ENCODE data around the gene NCBP2L. TPM values are rescaled to one million over a fixed set of nuclear protein-coding genes. Genes with fewer than 3 reads are reported as not detected.
A peak's percentile ranks its signal among the peaks of the same experiment; 100 is the strongest.
"Not testable (repeated sequence)": the region's sequence is repeated elsewhere in the genome, so short reads cannot be mapped to it uniquely, and the experiment has no call there.

Gene NCBP2L
- total and polyA plus RNA-seq, 5 experiments from 2014 or later, result 0.17 to 0.21 TPM; not detected in 3

DNA sequence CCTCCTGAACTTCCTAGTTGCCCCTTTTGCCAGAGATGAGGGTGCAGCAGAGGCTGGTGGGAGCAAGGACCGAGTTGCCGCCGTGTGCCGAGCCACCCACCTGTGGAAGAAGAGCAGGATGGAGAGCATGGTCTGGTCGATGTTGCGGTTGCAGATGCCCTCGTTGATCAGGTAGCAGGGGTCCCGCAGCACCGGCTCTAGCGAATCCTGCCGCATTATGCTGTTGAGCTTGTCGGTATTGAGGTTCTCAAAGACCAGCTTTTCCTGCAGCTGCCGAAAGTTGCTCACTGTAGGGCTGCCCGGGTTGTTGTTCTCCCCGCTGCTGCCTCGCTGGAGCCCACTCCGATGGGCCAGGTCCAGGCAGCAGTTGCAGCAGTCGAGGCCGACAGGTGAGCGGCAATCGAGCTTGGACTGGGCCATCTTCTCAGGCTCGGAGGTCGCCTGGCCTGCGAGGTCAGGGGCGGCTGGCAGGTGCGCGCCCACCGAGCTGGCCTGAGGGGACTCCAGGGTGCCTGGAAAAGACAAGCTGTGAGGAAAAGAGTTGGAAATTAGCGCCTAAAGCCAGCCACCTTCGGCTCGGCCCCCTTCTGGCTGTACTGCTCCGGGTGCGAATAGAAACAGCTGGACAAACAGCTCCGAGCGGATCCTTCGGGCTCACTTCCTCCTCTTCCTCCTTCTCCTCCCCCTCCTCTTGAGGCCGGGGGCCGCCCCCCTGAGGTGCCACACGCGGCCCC, 2.4 kb upstream of the NCBP2L start:
- ATAC-seq, result peak in 1 of 2 donors; percentile 12
- peak overlapping the region in 9 of 10 donors; percentile 23 to 98 (median 84) for H3K27ac Mint-ChIP-seq

GRCh38 chrX:107775734-107776511, 1.6 kb upstream of the NCBP2L start, which contains the start of gene TSC22D3:
TSS of gene TSC22D3 (minus strand) at chrX:107775787. CDS start at chrX:107775419, 368 bp downstream.
- Mint-ChIP-seq H3K4me1 (peaks cover 13 to 31% (median 20%) of the 10 kb centered on the region in 4 donors), H3K4me3 (peak within 1 kb of the TSS; percentile 86 to 96 (median 89)), H3K9me3 (no peaks in the 10 kb centered on the region), H3K27me3 (no peaks in the 10 kb centered on the region), H3K27ac (peak within 1 kb of the TSS; percentile 65 to 98 (median 96)), H3K36me3 (peaks cover 0 to 13% (median 0%) of the 10 kb centered on the region in 3 donors)
- DNase-seq (peak; percentile 18 to 80 (median 62)), ATAC-seq (peak; percentile 76 to 81)
- POLR2A ChIA-PET, result interaction anchor here (0.6 to 4.6 kb wide), 19 partner anchors 9 to 658 kb away, joined by 3 to 90 read pairs (median 6); partner anchors contain the start of genes MID2, PRPS1 and RBM41

More for the DNA sequence above, 2.4 kb upstream of the NCBP2L start:
- Mint-ChIP-seq H3K4me3 (peak overlapping the region; percentile 70 to 96 (median 89)), H3K27me3 (no peaks in the 10 kb centered on the region), H3K9me3 (no peaks in the 10 kb centered on the region), H3K4me1 (peaks cover 15 to 37% (median 25%) of the 10 kb centered on the region in 4 donors), H3K36me3 (peaks cover 0 to 15% (median 0%) of the 10 kb centered on the region in 3 donors)
- POLR2A ChIA-PET, result interaction anchor here (0.6 to 4.6 kb wide), 15 partner anchors 8 to 657 kb away, joined by 3 to 90 read pairs (median 8); partner anchors contain the start of genes MID2, PRPS1 and RBM41
- peak in 2 of 10 donors; percentile 4 to 17 for DNase-seq

DNA sequence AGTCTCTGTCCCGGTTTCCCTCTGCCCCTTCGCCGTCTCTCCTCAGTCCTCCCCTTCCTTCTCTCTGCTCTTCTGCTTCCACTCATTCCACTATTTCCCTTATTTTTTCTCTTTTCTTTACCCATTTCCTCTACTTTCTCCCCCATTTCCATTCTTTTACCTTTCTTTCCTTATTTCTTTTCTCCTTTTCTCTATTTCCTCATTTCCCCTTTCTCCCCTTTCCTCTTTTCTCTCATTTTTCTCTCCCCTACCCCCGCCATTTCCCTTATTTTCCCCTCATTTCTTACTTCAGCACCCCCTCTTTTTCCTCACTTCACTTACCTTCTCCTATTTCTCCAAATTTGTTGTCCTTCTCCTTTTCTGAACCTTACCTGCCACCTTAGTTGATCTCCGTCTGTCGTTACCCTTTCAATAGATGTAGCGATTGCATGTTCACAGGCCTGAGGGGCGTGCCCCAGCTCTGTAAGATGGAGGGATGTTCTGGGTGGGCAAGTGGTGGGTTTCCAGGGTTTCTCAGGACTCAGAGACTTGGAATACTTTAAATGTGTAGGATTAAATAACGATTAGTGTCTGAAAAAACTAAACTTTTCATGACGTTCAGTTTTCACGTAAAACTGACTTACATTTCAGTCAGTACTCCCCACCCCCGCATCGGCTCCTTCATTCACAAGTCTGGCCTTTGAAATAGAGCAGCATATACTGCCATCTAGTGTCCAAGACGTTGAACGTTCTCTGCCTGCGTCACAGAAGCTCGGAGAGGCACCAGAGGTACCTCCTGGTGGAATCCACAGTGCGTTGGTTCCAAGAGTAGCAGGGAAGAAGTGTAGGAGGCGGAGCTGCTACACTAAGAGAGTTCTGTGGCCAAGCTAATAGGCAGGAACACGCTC, 641 bp upstream of the NCBP2L start:
- H3K4me3 Mint-ChIP-seq, result peak overlapping the region; percentile 86 to 96 (median 89)
- POLR2A ChIA-PET, result interaction anchor here (0.7 to 4.6 kb wide), 15 partner anchors 10 to 778 kb away, joined by 3 to 90 read pairs (median 6); partner anchors contain the start of genes MID2 and PRPS1
- DNase-seq (peak; percentile 39 to 89 (median 76)), ATAC-seq (peak; percentile 65 to 68)
- H3K36me3 Mint-ChIP-seq, result peaks cover 0 to 8% (median 0%) of the 10 kb centered on the region in 3 donors
- no peaks in the 10 kb centered on the region for H3K27me3 Mint-ChIP-seq
- H3K9me3 Mint-ChIP-seq, result no peaks in the 10 kb centered on the region
- peaks cover 13 to 27% (median 20%) of the 10 kb centered on the region in 4 donors for H3K4me1 Mint-ChIP-seq
- H3K27ac Mint-ChIP-seq, result peak overlapping the region; percentile 65 to 98 (median 96)

DNA sequence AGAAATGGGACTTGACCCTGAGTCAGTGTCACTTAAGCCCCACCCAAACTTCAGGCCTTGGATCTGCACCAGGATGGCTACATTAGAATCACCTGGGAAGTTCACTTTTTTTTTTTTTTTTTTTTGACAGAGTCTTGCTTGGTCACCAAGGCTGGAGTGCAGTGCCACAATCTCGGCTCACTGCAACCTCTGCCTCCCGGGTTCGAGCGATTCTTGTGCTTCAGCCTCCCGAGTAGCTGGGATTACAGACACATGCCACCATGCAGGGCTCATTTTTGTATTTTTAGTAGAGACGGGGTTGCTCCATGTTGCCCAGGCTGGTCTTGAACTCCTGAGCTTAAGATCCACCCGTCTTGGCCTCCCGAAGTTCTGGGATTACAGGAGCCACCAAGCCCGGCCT, 3.0 kb downstream of the NCBP2L start:
- POLR2A ChIA-PET, result no interaction called here
- peaks cover 4 to 14% (median 9%) of the 10 kb centered on the region in 4 donors for H3K4me1 Mint-ChIP-seq
- no peak overlapping the region for H3K4me3 Mint-ChIP-seq
- ATAC-seq, result no peak
- DNase-seq, result no peak
- no peaks in the 10 kb centered on the region for H3K9me3 Mint-ChIP-seq
- H3K27me3 Mint-ChIP-seq, result peaks cover 0 to 2% (median 0%) of the 10 kb centered on the region in 5 donors
- H3K27ac Mint-ChIP-seq, result no peak overlapping the region
- no peaks in the 10 kb centered on the region for H3K36me3 Mint-ChIP-seq

- Mint-ChIP-seq H3K27ac (no peak overlapping the region), H3K4me3 (no peak overlapping the region), H3K36me3 (no peaks in the 10 kb centered on the region), H3K4me1 (no peaks in the 10 kb centered on the region), H3K9me3 (no peaks in the 10 kb centered on the region), H3K27me3 (peaks cover 0 to 5% (median 4%) of the 10 kb centered on the region in 5 donors)
- no peak for ATAC-seq
- POLR2A ChIA-PET, result no interaction called here
- no peak for DNase-seq
Observed at GRCh38 chrX:107787827-107788226, 10.3 kb downstream of the NCBP2L start.

- POLR2A ChIA-PET, result no interaction called here
- H3K27ac Mint-ChIP-seq, result no peak overlapping the region
- no peak for DNase-seq
- no peak for ATAC-seq
- no peak overlapping the region for H3K4me3 Mint-ChIP-seq
- H3K9me3 Mint-ChIP-seq, result peaks cover 0 to 16% (median 0%) of the 10 kb centered on the region in 9 donors
- no peaks in the 10 kb centered on the region for H3K4me1 Mint-ChIP-seq
- H3K27me3 Mint-ChIP-seq, result peaks cover 0 to 11% (median 7%) of the 10 kb centered on the region in 5 donors
- H3K36me3 Mint-ChIP-seq, result no peaks in the 10 kb centered on the region
Observed at GRCh38 chrX:107804427-107804826, 26.9 kb downstream of the NCBP2L start.

- Mint-ChIP-seq H3K4me1 (no peaks in the 10 kb centered on the region), H3K4me3 (no peak overlapping the region), H3K27me3 (peaks cover 0 to 11% (median 7%) of the 10 kb centered on the region in 5 donors), H3K9me3 (peaks cover 0 to 16% (median 0%) of the 10 kb centered on the region in 9 donors), H3K27ac (no peak overlapping the region), H3K36me3 (no peaks in the 10 kb centered on the region)
- ATAC-seq (no peak), DNase-seq (no peak)
- POLR2A ChIA-PET, result no interaction called here
Observed at GRCh38 chrX:107805179-107805578, 27.6 kb downstream of the NCBP2L start.

DNA sequence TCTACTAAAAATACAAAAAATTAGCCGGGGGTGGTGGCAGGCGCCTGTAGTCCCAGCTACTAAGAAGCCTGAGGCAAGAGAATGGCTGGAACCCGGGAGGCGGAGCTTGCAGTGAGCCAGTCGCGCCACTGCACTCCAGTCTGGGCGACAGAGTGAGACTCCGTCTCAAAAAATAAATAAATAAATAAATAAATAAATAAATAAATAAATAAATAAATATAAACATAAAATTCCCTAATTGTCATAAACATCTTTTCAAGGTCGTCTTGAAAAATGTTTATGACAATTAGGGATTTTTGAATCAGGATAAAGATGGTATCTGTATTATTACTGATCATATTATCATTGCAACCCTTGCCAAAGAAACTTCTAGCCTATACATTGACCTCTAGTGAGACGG, 32.5 kb downstream of the NCBP2L start:
- H3K9me3 Mint-ChIP-seq, DNase-seq, H3K4me3 Mint-ChIP-seq, H3K27ac Mint-ChIP-seq, ATAC-seq, POLR2A ChIA-PET, H3K36me3 Mint-ChIP-seq, H3K4me1 Mint-ChIP-seq: not testable (repeated sequence)
- H3K27me3 Mint-ChIP-seq, result peaks cover 4 to 18% (median 12%) of the 10 kb centered on the region in 5 donors

DNA sequence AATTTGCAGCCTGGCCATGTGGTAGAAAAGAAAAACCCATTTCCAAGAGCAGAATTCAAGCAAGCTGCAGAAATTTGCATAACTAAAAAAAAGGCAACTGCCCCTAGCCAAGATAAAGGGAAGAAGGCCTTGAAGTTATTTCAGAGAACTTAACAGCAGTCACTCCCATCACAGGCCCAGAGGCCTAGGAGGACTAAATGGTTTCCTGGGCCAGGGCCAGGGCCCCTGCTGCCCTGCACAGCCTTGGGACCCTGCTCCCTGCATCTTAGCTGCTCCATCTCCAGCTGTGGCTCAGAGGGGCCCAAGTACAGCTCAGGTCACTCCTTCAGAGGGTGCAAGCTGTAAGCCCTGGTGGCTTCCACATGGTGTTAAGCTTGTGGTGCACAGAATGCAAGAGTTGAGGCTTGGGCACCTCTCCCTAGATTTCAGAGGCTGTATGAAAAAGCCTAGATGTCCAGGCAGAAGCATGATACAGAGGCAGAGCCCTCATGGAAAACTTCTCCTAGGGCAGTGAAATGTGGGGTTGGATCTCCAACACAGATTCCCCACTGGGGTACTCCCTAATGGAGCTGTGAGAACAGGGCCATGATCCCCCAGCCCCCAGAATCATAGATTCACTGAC, 41.5 kb downstream of the NCBP2L start:
- Mint-ChIP-seq H3K4me3 (no peak overlapping the region), H3K9me3 (peaks cover 0 to 12% (median 0%) of the 10 kb centered on the region in 9 donors), H3K36me3 (no peaks in the 10 kb centered on the region), H3K27me3 (peaks cover 0 to 2% (median 0%) of the 10 kb centered on the region in 5 donors), H3K27ac (no peak overlapping the region), H3K4me1 (peaks cover 3 to 10% (median 5%) of the 10 kb centered on the region in 4 donors)
- POLR2A ChIA-PET, result no interaction called here
- DNase-seq (no peak), ATAC-seq (no peak)

- no peaks in the 10 kb centered on the region for H3K36me3 Mint-ChIP-seq
- H3K4me3 Mint-ChIP-seq, result peak overlapping the region in 1 of 10 donors; percentile 31
- peak overlapping the region in 1 of 10 donors; percentile 5 for H3K27ac Mint-ChIP-seq
- POLR2A ChIA-PET, result interaction anchor here (0.6 kb wide), 1 partner anchor 79 kb away, joined by 3 read pairs; no protein-coding TSS in a partner anchor
- H3K9me3 Mint-ChIP-seq, result peaks cover 0 to 12% (median 0%) of the 10 kb centered on the region in 9 donors
- H3K4me1 Mint-ChIP-seq, result peaks cover 11 to 35% (median 30%) of the 10 kb centered on the region in 4 donors
- DNase-seq (no peak), ATAC-seq (no peak)
- H3K27me3 Mint-ChIP-seq, result peaks cover 0 to 5% (median 0%) of the 10 kb centered on the region in 5 donors
Observed at GRCh38 chrX:107823042-107823441, 45.5 kb downstream of the NCBP2L start.

GRCh38 chrX:107823456-107823855, 45.9 kb downstream of the NCBP2L start:
- Mint-ChIP-seq H3K4me1 (peaks cover 11 to 36% (median 31%) of the 10 kb centered on the region in 4 donors), H3K27me3 (peaks cover 0 to 5% (median 0%) of the 10 kb centered on the region in 5 donors), H3K4me3 (peak overlapping the region in 4 of 10 donors; percentile 1 to 31 (median 18)), H3K9me3 (peaks cover 0 to 12% (median 0%) of the 10 kb centered on the region in 9 donors), H3K36me3 (no peaks in the 10 kb centered on the region), H3K27ac (peak overlapping the region in 1 of 10 donors; percentile 5)
- POLR2A ChIA-PET, result no interaction called here
- no peak for ATAC-seq
- DNase-seq, result no peak

All from naive thymus-derived CD8-positive, alpha-beta T cell (primary cell).